ENCODE measurements around the gene GBX1. TPM values are rescaled to one million over a fixed set of nuclear protein-coding genes. Genes with fewer than 3 reads are reported as not detected.

The GBX1 gene
- not detected in 2 replicates for total RNA-seq

GRCh38 chr7:151167197-151167961 is at the start of gene GBX1:
Gene GBX1 (minus strand): TSS chr7:151167694. CDS start chr7:151167548, 146 bp downstream.

GRCh38 chr7:151210087-151210854 is 42.8 kb upstream of the GBX1 start, which contains the start of gene H2BK1:
Gene H2BK1 (minus strand): TSS chr7:151210488. CDS start chr7:151210318, 170 bp downstream.

GRCh38 chr7:151186640-151187408 is 19.3 kb upstream of the GBX1 start, which contains the start of gene ASB10:
Gene ASB10 (minus strand): TSS chr7:151187250. CDS start chr7:151187130, 120 bp downstream.

Other genes starting within 250 kb of the GBX1 start
- gene KCNH2, start 189.4 kb downstream of the GBX1 start, total RNA-seq: 2.7 and 3.8 TPM in 2 replicates
- gene NOS3, start 176.7 kb downstream of the GBX1 start, total RNA-seq: 2.1 and 6.5 TPM in 2 replicates
- gene ATG9B, start 143.2 kb downstream of the GBX1 start, total RNA-seq: 1.6 and 2.1 TPM in 2 replicates
- 38.6 and 45.9 TPM in 2 replicates for gene ABCB8, start 139.2 kb downstream of the GBX1 start, total RNA-seq
- gene ASIC3, start 119.2 kb downstream of the GBX1 start, total RNA-seq: 0.05 TPM in 1 of 2 replicates, not detected in the other
- 21.5 and 34.1 TPM in 2 replicates for gene CDK5, start 109.8 kb downstream of the GBX1 start, total RNA-seq
- 92.3 and 104 TPM in 2 replicates for gene SLC4A2, start 108.1 kb downstream of the GBX1 start, total RNA-seq
- 62.7 and 88.8 TPM in 2 replicates for gene FASTK, start 86.9 kb downstream of the GBX1 start, total RNA-seq
- 20.2 and 25.5 TPM in 2 replicates for gene TMUB1, start 84.2 kb downstream of the GBX1 start, total RNA-seq
- gene AGAP3, start 81.2 kb downstream of the GBX1 start, total RNA-seq: 44.2 and 84.8 TPM in 2 replicates
- gene ASB10, start 19.6 kb upstream of the GBX1 start, total RNA-seq: not detected in 2 replicates
- not detected in 2 replicates for gene H2BK1, start 42.8 kb upstream of the GBX1 start, total RNA-seq
- gene ABCF2, start 59.5 kb upstream of the GBX1 start, total RNA-seq: 71.6 and 85.4 TPM in 2 replicates
- gene CHPF2, start 64.8 kb upstream of the GBX1 start, total RNA-seq: 158 and 194 TPM in 2 replicates
- 25.7 and 41.3 TPM in 2 replicates for gene SMARCD3, start 81.0 kb upstream of the GBX1 start, total RNA-seq
- 31.8 and 47.6 TPM in 2 replicates for gene NUB1, start 174.1 kb upstream of the GBX1 start, total RNA-seq
- gene WDR86, start 242.3 kb upstream of the GBX1 start, total RNA-seq: 8.6 TPM in 1 of 2 replicates, not detected in the other

Measured in smooth muscle cell of the umbilical artery (primary cell).